ENCODE results near the gene GPR87.

GRCh38 chr3:151276687-151277042 lies 40.0 kb downstream of the GPR87 start:
- TF ChIP-seq CTCF (conservative IDR thresholded peaks at IDR 0.05; ENCODE audit: low read depth, low read length) (no peak), RAD21 (IDR thresholded peaks at IDR 0.05; ENCODE audit: low read length) (no peak), POLR2A (IDR thresholded peaks at IDR 0.05; ENCODE audit: low read depth, low read length) (no peak), RFX5 (IDR thresholded peaks at IDR 0.05; ENCODE audit: low read depth, low read length) (no peak), CEBPB (IDR thresholded peaks at IDR 0.05; ENCODE audit: low read depth, low read length) (no peak), FOS (IDR thresholded peaks at IDR 0.05; ENCODE audit: low read depth, low read length) (no peak), SMC3 (IDR thresholded peaks at IDR 0.05; ENCODE audit: low read depth, low read length) (no peak), RCOR1 (IDR thresholded peaks at IDR 0.05; ENCODE audit: insufficient replicate concordance, low read length) (no peak), MAFK (IDR thresholded peaks at IDR 0.05; ENCODE audit: low read depth, low read length) (no peak), BHLHE40 (IDR thresholded peaks at IDR 0.05; ENCODE audit: low read depth, low read length) (no peak), ELK1 (IDR thresholded peaks at IDR 0.05; ENCODE audit: borderline replicate concordance, low read depth, low read length) (no peak)

Data from IMR-90 (cell line).